ENCODE data around the gene PEPD.
A peak's percentile ranks its signal among the peaks of the same experiment; 100 is the strongest.

PEPD gene

GRCh38 chr19:33370783-33371182 lies 150.8 kb downstream of the PEPD start:
- no peak for DNase-seq (ENCODE audit: low read depth)
- TF ChIP-seq CTCF (IDR thresholded peaks at IDR 0.05; ENCODE audit: low read length, missing control alignments): no peak
- H3K4me3 ChIP-seq (replicated peaks; ENCODE audit: low read depth, low read length): no peak overlapping the region

DNA sequence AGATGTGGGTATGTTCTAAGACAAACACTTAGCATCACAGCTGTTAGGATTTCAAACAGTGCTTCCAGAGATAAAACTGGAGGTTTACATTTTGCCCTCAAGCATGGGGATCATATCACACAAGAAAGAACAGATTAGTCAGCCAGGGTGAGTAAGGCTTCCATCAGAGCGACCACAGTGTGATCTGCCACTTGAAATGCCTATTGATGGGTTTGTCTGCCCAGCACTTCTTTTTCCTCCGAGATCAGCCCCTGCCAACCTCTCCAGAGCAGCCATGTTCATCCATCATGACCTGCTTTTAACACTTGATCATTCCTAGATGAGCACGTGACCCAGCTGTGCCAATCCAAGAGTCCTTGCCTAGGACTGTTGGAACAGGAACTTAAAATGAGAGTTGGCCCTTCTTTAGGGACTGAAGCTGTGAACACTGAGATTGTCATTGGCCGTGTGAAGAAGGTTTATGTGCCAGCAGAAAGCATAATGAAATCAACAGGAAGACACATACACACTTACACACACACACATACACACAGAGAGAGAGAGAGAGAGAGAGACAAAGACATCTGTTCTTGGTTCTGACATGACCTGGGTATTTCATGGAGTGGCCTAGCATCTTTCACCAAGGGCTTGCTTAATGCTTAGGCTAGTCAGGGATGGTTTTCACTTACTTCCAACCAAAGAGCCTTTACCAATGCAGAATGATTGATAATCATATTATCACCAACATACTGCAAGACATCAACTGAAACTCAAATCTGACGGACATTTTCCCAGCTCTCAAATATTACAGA lies 153.3 kb downstream of the PEPD start:
- H3K4me3 ChIP-seq (replicated peaks; ENCODE audit: low read depth, low read length): no peak overlapping the region
- no peak for TF ChIP-seq CTCF (IDR thresholded peaks at IDR 0.05; ENCODE audit: low read length, missing control alignments)
- DNase-seq (ENCODE audit: low read depth): peak; percentile 14

DNA sequence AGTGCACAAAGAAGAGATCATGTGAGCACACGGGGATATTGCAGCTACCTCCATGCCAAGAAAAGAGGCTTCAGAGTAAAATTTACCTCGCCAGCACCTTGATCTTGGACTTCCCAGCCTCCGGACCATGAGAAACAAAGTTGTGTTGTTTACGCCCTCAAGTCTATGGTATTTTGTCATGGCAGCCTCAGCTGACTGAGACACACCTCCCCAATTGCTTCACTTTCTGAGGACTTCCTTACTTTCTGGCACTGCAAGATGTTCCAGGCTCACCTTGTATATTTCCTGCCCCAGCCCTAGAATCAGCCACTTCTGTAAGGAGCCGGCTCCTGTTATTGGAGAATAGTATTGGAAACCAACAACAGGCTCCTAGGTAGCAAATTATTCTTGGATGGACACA lies 154.7 kb downstream of the PEPD start:
- no peak overlapping the region for H3K4me3 ChIP-seq (replicated peaks; ENCODE audit: low read depth, low read length)
- TF ChIP-seq CTCF (IDR thresholded peaks at IDR 0.05; ENCODE audit: low read length, missing control alignments): no peak
- no peak for DNase-seq (ENCODE audit: low read depth)

DNA sequence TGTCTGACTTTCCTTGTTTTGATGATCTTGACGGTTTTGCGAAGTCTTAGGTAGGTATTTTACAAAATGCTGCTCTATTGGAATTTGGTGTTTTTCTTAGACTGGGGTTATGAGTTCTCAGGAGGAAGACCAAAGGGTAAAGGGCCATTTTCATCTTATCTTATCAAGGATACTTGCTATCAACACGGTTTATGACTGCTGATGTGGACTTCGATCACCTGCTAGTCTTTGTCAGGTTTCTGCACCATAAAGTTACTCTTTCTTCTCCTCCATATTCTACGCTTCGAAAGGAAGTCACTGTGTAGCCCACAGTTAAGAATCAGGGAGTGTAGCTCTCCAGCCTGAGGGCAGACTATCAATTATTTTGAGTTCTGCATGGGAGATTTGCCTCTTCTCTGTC lies 155.5 kb downstream of the PEPD start:
- H3K4me3 ChIP-seq (replicated peaks; ENCODE audit: low read depth, low read length): no peak overlapping the region
- TF ChIP-seq CTCF (IDR thresholded peaks at IDR 0.05; ENCODE audit: low read length, missing control alignments): no peak
- DNase-seq (ENCODE audit: low read depth): no peak

DNA sequence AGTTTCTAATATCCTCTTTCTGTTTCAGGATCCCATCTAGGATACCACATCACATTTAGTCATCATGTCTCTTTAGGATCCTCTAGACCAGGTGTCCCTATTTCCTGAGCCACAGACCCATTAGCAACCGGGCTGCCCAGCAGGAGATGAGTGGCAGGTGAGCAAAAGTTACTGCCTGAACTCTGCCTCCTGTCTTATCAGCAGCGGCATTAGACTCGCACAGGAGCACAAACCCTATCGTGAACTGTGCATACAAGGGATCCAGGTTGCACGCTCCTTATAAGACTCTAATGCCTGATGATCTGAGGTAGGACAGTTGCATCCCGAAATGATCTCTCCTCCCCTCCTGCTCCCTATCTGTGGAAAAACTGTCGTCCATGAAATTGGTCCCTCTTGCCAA lies 155.9 kb downstream of the PEPD start:
- no peak for TF ChIP-seq CTCF (IDR thresholded peaks at IDR 0.05; ENCODE audit: low read length, missing control alignments)
- DNase-seq (ENCODE audit: low read depth): no peak
- no peak overlapping the region for H3K4me3 ChIP-seq (replicated peaks; ENCODE audit: low read depth, low read length)

DNA sequence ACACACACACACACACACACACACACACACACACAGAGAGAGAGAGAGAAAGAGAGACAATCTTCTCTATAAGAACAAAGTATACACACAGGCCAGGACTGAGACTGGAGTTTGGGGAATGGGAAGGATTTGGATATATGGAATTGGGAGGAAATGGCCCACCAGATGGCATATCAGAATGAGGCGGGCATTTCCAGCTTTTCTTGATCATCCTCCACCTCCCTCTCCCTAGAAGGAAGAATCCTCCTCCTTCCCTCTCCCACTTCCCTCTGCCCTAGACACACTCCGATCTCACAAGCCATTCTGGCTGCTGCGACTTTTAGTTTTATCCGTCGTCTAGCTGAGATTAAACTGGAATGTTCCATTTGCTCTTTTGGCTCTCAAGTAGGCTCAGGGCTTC lies 158.1 kb downstream of the PEPD start:
- no peak overlapping the region for H3K4me3 ChIP-seq (replicated peaks; ENCODE audit: low read depth, low read length)
- TF ChIP-seq CTCF (IDR thresholded peaks at IDR 0.05; ENCODE audit: low read length, missing control alignments): no peak
- DNase-seq (ENCODE audit: low read depth): no peak
